HG02571 (cell line): ENCODE data around the gene KRTAP4-6.
"Not testable (repeated sequence)": the region's sequence is repeated elsewhere in the genome, so short reads cannot be mapped to it uniquely, and the experiment has no call there.

ENCODE experiments used
- ATAC-seq: cut with Tn5 transposase; IDR thresholded peaks from one replicate; pipeline ENCODE4 v1.9.1; 2021; ENCODE audit warnings: mild to moderate bottlenecking, moderate library complexity; ENCODE audit not compliant: unreplicated experiment

KRTAP4-6 gene

GRCh38 chr17:41140360-41141131, at the start of gene KRTAP4-6:
KRTAP4-6 (minus strand) TSS chr17:41140544; CDS start chr17:41140487, 57 bp downstream.
- ATAC-seq: no peak

- ATAC-seq: not testable (repeated sequence)
These were observed 49.5 kb upstream of the KRTAP4-6 start, which contains the start of gene KRTAP9-1 for GRCh38 chr17:41189837-41190318. KRTAP9-1 (plus strand) TSS chr17:41189887; CDS start chr17:41189887, 0 bp downstream.

- ATAC-seq: no peak
These were observed 46.5 kb upstream of the KRTAP4-6 start for GRCh38 chr17:41186872-41187271.

GRCh38 chr17:41185001-41185400, 44.7 kb upstream of the KRTAP4-6 start:
- no peak for ATAC-seq

GRCh38 chr17:41184480-41184961, 44.2 kb upstream of the KRTAP4-6 start, which contains the start of gene KRTAP4-1:
KRTAP4-1 (minus strand) TSS chr17:41184911; CDS start chr17:41184854, 57 bp downstream.
- ATAC-seq: no peak

GRCh38 chr17:41178843-41179616, 38.7 kb upstream of the KRTAP4-6 start:
- no peak for ATAC-seq

GRCh38 chr17:41178341-41178740, 38.0 kb upstream of the KRTAP4-6 start:
- no peak for ATAC-seq

- no peak for ATAC-seq
These were observed 37.5 kb upstream of the KRTAP4-6 start, which contains the start of gene KRTAP4-2 for GRCh38 chr17:41177727-41178271. KRTAP4-2 (minus strand) TSS chr17:41178221; CDS start chr17:41178164, 57 bp downstream.

GRCh38 chr17:41176744-41177387, 36.5 kb upstream of the KRTAP4-6 start:
- no peak for ATAC-seq

- ATAC-seq: no peak
These were observed 31.5 kb upstream of the KRTAP4-6 start for GRCh38 chr17:41171886-41172285.

- ATAC-seq: no peak
These were observed 27.8 kb upstream of the KRTAP4-6 start, which contains the start of gene KRTAP4-3 for GRCh38 chr17:41168121-41168520. KRTAP4-3 (minus strand) TSS chr17:41168221; CDS start chr17:41168172, 49 bp downstream.

GRCh38 chr17:41167561-41167960, 27.2 kb upstream of the KRTAP4-6 start:
- ATAC-seq: no peak

- no peak for ATAC-seq
These were observed 23.5 kb upstream of the KRTAP4-6 start for GRCh38 chr17:41163828-41164227.

GRCh38 chr17:41160648-41161047, 20.3 kb upstream of the KRTAP4-6 start, which contains the start of gene KRTAP4-4:
KRTAP4-4 (minus strand) TSS chr17:41160748; CDS start chr17:41160691, 57 bp downstream.
- no peak for ATAC-seq

GRCh38 chr17:41160190-41160589, 19.8 kb upstream of the KRTAP4-6 start:
- not testable (repeated sequence) for ATAC-seq

GRCh38 chr17:41153856-41154255, 13.5 kb upstream of the KRTAP4-6 start:
- no peak for ATAC-seq

- no peak for ATAC-seq
These were observed 11.2 kb upstream of the KRTAP4-6 start for GRCh38 chr17:41151525-41151924.

GRCh38 chr17:41150026-41150425, 9.7 kb upstream of the KRTAP4-6 start:
- ATAC-seq: no peak

GRCh38 chr17:41149652-41149985, 9.3 kb upstream of the KRTAP4-6 start, which contains the start of gene KRTAP4-5:
KRTAP4-5 (minus strand) TSS chr17:41149825; CDS start chr17:41149767, 58 bp downstream.
- no peak for ATAC-seq

GRCh38 chr17:41148971-41149651, 8.8 kb upstream of the KRTAP4-6 start:
- not testable (repeated sequence) for ATAC-seq
